CD4-positive, alpha-beta T cell treated with Interleukin-17A for 1 hour (primary cell): ENCODE results near the gene AFAP1L2.

Experiments
- DNase-seq: peaks from one replicate; pipeline ENCODE4 v3.0.0-alpha.2; 2020

Gene AFAP1L2

GRCh38 chr10:114283535-114284234 lies 120.6 kb downstream of the AFAP1L2 start:
- no peak for DNase-seq

DNA sequence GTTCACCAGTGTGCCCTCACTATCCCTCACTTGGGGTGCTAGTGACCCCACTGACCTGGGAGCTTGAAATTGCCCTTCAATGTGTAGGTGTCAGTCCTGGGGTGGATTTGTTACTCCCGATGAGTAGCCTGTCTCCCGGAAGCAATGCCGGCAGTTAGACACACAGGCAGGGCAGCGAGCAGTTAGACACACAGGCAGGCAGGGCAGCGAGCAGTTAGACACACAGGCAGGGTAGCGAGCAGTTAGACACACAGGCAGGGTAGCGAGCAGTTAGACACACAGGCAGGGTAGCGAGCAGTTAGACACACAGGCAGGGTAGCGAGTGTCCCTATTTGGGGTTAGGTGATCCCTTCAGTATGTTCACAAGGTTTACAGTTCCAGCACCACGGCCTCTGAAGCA lies 121.2 kb downstream of the AFAP1L2 start:
- no peak for DNase-seq

GRCh38 chr10:114282526-114282925 lies 121.8 kb downstream of the AFAP1L2 start:
- DNase-seq, result no peak

- no peak for DNase-seq
Measured at GRCh38 chr10:114281461-114281860, 122.8 kb downstream of the AFAP1L2 start.

DNA sequence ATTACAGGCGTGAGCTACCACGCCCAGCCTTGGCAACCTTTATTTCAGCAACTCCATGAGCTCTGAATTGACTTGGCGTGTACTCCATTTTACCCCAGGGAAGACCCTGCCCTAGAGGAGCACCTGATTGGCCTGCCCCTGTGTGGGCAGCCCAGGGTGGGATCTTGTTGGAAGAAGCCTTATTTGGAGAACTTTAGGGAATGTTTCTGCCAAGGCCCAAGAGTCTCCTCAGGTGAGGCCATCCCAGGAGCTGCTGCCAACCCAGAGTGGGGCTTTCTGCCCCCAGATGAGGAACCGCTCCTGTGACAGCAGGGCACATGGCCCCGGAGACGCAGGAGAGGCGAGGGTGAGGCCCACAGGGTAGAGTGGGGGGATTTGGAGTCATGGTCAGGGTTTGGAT lies 123.3 kb downstream of the AFAP1L2 start:
- no peak for DNase-seq

DNA sequence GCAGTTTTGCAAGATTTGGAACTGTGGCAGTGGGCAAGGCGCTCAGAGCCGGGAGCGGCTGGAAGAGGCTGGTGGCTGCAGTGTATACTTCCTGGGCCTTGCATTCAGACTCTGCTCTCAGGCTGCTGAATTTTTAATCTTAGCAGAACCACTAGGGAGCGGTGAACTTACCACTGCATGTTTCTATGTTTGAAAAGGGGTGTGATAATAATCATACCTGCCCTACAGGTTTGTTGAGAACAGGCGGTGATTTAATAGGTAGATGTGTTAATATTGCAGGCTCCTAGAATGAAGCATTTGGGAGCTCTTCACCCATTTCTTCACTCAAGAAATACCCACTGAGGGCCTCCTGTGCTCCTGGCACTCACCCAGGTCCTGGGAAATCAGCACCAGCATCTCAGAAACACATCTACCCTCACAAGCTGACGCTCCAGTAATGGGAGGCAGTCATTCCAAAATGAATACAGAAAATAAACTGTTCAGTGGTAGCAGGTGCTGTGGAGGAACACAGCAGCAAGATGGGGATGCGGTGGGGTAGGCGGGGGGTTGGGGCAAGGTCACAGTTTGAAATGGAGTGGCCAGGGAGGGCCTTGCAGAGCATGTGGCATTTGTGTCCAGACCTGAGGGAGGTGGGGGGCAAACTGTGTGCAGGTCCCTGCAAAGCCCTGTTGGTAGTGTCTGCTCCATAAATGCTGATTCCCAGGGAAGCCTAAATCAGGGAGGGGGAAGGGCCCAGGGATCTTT lies 124.2 kb downstream of the AFAP1L2 start:
- no peak for DNase-seq

GRCh38 chr10:114279289-114279688 lies 125.0 kb downstream of the AFAP1L2 start:
- DNase-seq, result no peak

GRCh38 chr10:114278884-114279191 lies 125.5 kb downstream of the AFAP1L2 start:
- no peak for DNase-seq

DNA sequence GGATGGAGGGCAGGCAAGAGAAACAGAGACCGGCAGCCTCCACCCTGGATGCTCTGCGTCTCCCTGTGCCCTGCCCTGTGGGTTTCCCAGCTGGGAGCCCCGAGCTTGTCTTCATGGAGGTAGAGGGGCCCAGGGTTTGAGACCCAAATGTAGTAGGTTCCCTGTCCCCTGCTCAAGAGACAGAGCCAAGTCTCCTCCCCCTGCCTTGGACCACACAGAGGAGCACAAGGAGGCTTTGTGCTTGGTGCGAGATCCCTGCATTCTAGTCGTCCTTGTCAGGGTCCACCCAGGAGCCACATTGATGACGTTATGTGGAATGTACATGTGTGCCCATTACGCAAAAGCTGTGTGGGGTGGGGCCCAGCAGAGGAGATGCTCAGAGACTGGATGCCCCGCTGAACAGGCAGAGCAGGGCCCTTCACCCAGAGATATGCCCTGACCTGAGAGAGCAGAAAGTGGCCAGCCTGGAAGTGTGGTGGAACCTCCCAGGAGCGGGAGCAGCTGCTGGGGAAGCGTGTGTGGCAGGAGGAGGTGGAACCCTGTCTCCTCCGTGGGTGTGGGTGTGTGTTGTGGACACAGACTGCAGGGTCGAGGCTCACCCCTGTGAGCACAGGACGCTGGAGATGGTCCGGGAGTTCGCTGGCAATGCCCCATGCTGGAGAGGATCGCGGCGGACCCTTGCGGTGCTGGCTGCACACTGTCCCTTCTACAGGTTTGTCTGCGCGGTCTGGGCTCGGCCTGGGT lies 126.0 kb downstream of the AFAP1L2 start:
- no peak for DNase-seq

- DNase-seq, result no peak
Measured at GRCh38 chr10:114276671-114277070, 127.6 kb downstream of the AFAP1L2 start.

DNA sequence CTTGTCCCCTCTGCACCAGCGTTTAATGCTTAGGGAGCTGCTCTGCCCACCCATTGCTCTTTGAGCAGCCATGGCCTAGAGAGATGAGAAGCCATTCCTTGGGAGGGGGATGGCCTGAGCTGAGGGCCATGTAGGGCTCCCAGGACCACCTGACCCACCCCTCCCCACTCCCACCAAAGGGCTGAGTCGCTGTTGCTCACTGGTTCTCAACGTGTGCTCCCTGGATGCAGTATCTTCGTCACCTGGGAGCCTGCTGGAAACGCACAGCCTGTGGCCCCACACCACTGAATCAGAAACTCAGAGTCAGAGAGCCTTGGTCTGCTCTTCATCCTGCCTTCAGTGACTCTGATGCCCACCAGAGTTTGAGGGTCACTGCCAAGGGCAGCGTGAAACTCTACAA lies 128.2 kb downstream of the AFAP1L2 start:
- DNase-seq, result no peak

DNA sequence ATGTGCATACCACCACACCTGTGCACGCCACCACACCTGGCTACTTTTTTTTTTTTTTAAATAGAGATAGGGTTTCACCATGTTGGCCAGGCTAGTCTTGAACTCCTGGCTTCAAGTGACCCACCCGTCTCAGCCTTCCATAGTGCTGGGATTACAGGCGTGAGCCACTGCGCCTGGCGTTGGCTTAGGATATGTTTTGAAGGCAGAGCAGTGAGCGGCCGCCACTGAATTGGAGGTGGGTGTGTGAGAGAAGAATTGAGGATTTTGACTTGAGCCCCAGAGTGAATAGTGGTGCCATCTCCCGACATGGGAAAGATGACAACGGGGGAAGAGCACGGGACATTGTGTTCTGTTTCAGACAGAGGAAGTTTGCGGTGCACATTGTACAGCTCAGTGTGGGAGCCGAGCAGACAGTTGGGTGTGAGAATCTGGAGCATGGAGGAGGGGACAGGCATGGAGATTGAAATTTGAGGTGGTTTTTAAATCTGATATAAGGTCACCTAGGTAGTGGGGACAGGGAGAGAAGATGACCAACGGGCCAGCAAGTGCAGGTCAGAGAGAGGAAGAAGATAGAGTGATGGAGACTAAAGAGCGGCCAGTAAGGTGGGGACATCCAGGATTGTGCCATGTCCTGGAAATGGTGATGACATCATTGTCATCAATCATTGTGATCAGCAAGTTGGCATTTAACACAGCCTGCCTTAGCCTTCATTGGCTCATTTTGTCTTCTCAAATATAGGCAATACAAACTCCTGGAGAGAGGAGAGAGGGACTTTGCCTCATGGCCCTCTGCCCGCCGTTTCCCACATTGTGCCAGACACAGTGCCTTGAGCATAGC lies 129.5 kb downstream of the AFAP1L2 start:
- DNase-seq, result no peak

DNA sequence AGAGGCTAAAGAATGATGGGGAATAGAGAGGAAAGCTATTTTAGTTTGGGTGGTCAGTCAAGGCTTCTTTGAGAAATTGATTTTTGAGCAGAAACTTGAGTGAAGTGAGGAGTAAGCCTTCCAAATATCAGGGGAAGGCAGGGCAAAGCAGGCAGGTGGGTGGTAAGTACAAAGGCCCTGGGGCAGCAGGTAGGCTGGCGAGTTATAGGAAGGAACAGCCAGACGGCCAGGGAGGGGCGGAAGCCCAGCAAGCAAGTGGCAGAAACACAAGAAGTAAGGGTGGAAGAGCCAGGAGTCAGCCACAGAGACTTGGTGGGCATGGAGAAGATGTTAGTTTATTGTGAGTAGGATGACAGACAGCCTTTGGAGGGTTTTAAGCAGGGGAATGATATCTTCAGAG lies 130.4 kb downstream of the AFAP1L2 start:
- DNase-seq, result no peak

- DNase-seq, result no peak
Measured at GRCh38 chr10:114272696-114273095, 131.6 kb downstream of the AFAP1L2 start.

- no peak for DNase-seq
Measured at GRCh38 chr10:114271779-114272167, 132.5 kb downstream of the AFAP1L2 start.

- DNase-seq, result no peak
Measured at GRCh38 chr10:114271075-114271778, 133.1 kb downstream of the AFAP1L2 start.

DNA sequence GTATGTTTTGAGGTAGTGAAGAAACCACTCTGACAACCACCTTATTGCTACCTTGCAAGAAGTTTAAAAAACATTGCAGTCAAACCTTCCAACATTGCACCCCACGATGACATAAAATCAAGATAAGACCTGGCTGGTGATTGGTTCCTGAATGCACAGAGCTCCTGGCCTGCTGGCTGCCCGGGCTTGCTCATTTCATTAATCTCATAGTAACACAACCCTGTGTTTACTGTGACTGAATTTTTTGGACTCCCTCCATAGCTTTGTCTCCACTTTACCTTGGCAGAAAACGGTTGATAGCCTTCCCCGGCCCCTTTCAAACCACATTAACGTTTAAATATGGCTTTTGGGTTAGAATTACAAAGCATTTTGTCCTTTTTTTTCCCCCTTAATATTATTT lies 137.8 kb downstream of the AFAP1L2 start:
- no peak for DNase-seq

DNA sequence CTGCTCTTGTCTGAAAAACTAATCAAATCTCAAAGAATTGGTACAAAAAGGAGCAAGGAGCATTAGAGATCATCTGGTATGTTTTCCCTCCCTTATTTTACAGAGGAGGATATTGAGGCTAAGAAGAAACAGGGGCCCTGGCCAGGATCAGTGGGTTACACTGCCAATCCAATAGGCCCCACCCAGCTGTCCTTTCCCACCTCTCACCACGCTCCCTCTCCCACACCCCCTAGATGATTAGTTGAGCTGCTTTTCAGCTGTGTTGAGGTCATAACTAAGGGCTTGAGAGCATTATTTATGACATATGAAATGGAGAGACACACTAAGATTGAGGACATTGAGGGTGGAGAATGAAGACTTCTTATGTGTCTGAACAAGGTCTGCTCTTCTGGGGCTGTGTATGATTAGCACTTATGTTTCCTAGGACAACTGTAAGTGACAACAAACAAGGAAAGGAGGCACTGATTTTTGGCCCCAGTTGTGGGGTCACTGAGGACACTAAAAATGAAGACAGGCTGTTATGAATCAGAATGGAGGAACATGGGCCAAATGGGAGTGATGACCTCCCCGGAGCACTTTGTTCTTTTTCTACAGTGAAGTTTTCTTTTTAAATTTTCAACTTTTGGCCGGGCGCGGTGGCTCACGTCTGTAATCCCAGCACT lies 138.8 kb downstream of the AFAP1L2 start:
- no peak for DNase-seq

- no peak for DNase-seq
Measured at GRCh38 chr10:114262496-114262895, 141.8 kb downstream of the AFAP1L2 start.

DNA sequence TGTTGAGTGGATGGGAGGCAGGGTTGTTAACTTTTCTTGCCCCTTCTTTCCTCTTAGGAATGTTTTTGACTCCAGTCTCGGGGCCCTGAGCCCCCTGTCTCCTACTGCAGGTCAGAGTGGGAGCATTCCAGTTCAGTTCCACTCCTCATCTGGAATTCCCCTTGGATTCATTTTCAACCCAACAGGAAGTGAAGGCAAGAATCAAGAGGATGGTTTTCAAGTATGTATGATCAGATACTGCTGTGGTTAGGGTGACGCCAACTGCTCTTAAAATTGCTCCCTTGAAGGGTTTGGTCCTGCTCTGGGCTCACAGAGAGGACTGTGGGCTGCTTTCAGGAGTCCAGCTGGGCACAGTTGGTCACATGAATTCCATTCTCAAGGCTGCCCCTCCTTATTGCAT lies 143.2 kb downstream of the AFAP1L2 start:
- DNase-seq, result no peak

GRCh38 chr10:114260366-114260765 lies 143.9 kb downstream of the AFAP1L2 start:
- no peak for DNase-seq

DNA sequence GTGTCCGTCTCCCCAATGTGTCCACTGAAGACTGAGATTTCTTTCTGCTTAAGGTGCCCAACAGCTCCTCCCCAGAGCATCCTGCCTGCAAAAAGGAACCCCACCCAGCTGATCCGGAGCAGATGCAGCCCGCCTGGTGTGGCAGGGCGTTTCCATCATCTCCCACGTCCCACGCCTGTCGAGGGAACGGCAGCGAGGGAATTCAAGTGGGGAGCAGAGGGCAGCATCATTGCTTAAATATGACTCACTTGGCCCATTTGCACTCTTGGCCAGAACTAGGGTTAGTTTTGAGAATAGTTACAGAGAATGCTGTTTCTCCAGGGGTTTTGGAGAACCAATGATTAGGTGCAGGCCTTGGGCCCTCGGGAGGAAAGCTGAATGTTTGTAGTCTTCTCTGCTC lies 144.5 kb downstream of the AFAP1L2 start:
- DNase-seq, result no peak
